HG03378 (cell line): ENCODE results near the gene ASB6.
"Not testable (repeated sequence)": the region's sequence is repeated elsewhere in the genome, so short reads cannot be mapped to it uniquely, and the experiment has no call there.

Experiments
- ATAC-seq: cut with Tn5 transposase; IDR thresholded peaks from one replicate; pipeline ENCODE4 v1.9.1; 2021; ENCODE audit warnings: mild to moderate bottlenecking, moderate library complexity; ENCODE audit not compliant: unreplicated experiment

ASB6 gene

GRCh38 chr9:129644902-129645301, 3.0 kb upstream of the ASB6 start:
- no peak for ATAC-seq

- ATAC-seq, result no peak
Measured at GRCh38 chr9:129644365-129644764, 2.4 kb upstream of the ASB6 start.

GRCh38 chr9:129643706-129644105, 1.8 kb upstream of the ASB6 start:
- ATAC-seq, result no peak

GRCh38 chr9:129640871-129641749, 841 bp downstream of the ASB6 start:
- ATAC-seq, result no peak

GRCh38 chr9:129640086-129640870, 1.7 kb downstream of the ASB6 start:
- ATAC-seq, result no peak

GRCh38 chr9:129639756-129640085, 2.2 kb downstream of the ASB6 start:
- ATAC-seq, result no peak

- no peak for ATAC-seq
Measured at GRCh38 chr9:129639034-129639630, 2.8 kb downstream of the ASB6 start.

GRCh38 chr9:129637673-129638439, 4.1 kb downstream of the ASB6 start:
- no peak for ATAC-seq

GRCh38 chr9:129637102-129637501, 4.8 kb downstream of the ASB6 start:
- no peak for ATAC-seq

GRCh38 chr9:129636343-129636742, 5.6 kb downstream of the ASB6 start:
- not testable (repeated sequence) for ATAC-seq

GRCh38 chr9:129635099-129636065, 6.6 kb downstream of the ASB6 start:
- ATAC-seq, result no peak

GRCh38 chr9:129633848-129634247, 8.1 kb downstream of the ASB6 start:
- no peak for ATAC-seq

- no peak for ATAC-seq
Measured at GRCh38 chr9:129633207-129633606, 8.7 kb downstream of the ASB6 start.

- no peak for ATAC-seq
Measured at GRCh38 chr9:129632460-129632859, 9.5 kb downstream of the ASB6 start.

GRCh38 chr9:129631674-129632129, 10.2 kb downstream of the ASB6 start:
- ATAC-seq, result no peak

- no peak for ATAC-seq
Measured at GRCh38 chr9:129630967-129631673, 10.8 kb downstream of the ASB6 start.

- no peak for ATAC-seq
Measured at GRCh38 chr9:129629251-129629820, 12.6 kb downstream of the ASB6 start.

GRCh38 chr9:129628709-129629108, 13.2 kb downstream of the ASB6 start:
- no peak for ATAC-seq
